ENCODE data around the gene TMEM31.

TMEM31 gene

DNA sequence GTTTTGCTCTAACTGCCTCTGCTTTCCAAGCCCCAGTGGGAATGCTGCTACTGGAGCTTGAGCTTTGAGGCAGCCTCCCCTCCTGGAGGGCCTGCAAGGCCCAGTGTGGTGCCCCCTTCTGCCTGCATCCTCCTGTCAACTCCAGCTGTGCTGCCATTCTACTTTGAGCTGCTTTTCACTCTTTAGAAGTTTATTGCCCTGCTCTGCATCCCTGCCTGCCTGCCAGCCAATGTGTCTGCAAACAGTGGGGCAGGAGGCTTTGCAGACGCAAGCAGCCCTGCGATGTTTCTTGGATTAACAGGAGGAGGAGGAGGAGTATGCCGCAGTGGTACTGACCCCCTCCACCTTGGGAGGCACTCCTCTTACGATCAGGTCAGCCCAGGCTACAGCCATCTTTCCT, 16.4 kb downstream of the TMEM31 start:
- Histone ChIP-seq H3K27ac (ENCODE audit: low read length) (no peak overlapping the region), H3K4me3 (ENCODE audit: low read length in 2 of 2) (no peak overlapping the region), H3K36me3 (ENCODE audit: control insufficient read depth in 2 of 2, insufficient read depth in 2 of 2, low read length in 2 of 2) (no peaks in the 10 kb centered on the region), H3K9me3 (ENCODE audit: control insufficient read depth in 2 of 2, low read length in 2 of 2) (no peaks in the 10 kb centered on the region), H3K27me3 (ENCODE audit: control insufficient read depth in 1 of 2, insufficient read depth in 2 of 2, low read length in 2 of 2) (peaks cover 0 to 41% of the 10 kb centered on the region in 2 donors), H3K9ac (ENCODE audit: low read length in 2 of 2) (no peak overlapping the region), H3K4me1 (ENCODE audit: control insufficient read depth, insufficient read depth, low read length) (no peaks in the 10 kb centered on the region)

DNA sequence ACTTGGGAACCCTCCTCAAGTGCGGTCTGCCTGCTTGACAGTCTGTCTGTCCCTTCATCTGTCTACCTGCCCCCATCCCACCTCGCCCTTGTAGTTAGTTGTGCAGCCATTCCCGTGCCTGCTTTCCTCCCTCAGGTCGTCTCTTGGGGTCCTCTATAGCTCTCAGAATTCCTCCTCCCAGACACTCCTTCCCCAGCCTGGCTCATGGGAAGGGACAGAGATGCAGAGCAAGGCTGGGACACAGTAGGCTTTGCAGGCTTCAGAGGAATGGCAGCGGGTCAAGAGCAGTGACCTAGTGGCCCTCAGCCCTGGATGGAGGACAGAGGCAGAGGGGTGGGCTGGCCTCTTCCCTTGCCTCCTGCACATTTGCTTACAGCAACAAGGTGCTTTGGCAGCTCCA, 18.3 kb downstream of the TMEM31 start:
- Histone ChIP-seq H3K27ac (ENCODE audit: low read length) (no peak overlapping the region), H3K9ac (ENCODE audit: low read length in 2 of 2) (no peak overlapping the region), H3K36me3 (ENCODE audit: control insufficient read depth in 2 of 2, insufficient read depth in 2 of 2, low read length in 2 of 2) (no peaks in the 10 kb centered on the region), H3K4me1 (ENCODE audit: control insufficient read depth, insufficient read depth, low read length) (no peaks in the 10 kb centered on the region), H3K27me3 (ENCODE audit: control insufficient read depth in 1 of 2, insufficient read depth in 2 of 2, low read length in 2 of 2) (peaks cover 0 to 39% of the 10 kb centered on the region in 2 donors), H3K9me3 (ENCODE audit: control insufficient read depth in 2 of 2, low read length in 2 of 2) (no peaks in the 10 kb centered on the region), H3K4me3 (ENCODE audit: low read length in 2 of 2) (no peak overlapping the region)

DNA sequence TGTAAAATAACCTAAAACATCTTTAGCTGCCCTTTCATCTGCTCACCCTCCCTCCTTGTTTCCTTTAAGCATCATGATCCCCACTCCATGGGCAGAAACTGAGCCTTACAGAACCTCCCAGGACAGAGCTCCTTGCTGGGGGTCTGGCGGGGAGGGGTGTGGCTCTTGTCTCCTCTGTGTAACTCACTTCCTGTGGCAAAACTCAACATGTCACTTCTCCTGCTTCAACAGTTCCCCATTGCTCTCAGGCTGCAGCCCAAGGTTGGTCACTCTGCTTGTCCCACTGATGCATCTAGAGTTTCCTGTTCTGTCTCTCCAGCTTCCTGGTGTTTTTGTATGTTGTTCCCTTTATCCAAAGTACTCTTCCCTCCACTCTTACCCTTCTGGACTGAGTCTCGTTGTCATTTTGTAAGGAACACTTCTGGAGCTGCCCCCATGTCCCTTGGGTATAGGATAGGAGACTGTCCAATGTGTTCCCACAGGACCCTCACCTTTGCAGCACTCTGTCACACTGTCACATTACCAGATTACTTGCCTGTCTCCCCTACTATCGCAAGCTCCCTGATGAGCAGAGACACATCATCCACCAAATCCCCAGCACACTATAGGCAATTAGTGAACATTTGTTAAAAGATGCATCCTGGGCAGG, 19.6 kb downstream of the TMEM31 start:
- no peaks in the 10 kb centered on the region for H3K4me1 ChIP-seq (ENCODE audit: control insufficient read depth, insufficient read depth, low read length)
- H3K27me3 ChIP-seq (ENCODE audit: control insufficient read depth in 1 of 2, insufficient read depth in 2 of 2, low read length in 2 of 2) = peaks cover 0 to 34% of the 10 kb centered on the region in 2 donors
- H3K36me3 ChIP-seq (ENCODE audit: control insufficient read depth in 2 of 2, insufficient read depth in 2 of 2, low read length in 2 of 2) = no peaks in the 10 kb centered on the region
- H3K9ac ChIP-seq (ENCODE audit: low read length in 2 of 2) = no peak overlapping the region
- no peak overlapping the region for H3K4me3 ChIP-seq (ENCODE audit: low read length in 2 of 2)
- no peak overlapping the region for H3K27ac ChIP-seq (ENCODE audit: low read length)
- no peaks in the 10 kb centered on the region for H3K9me3 ChIP-seq (ENCODE audit: control insufficient read depth in 2 of 2, low read length in 2 of 2)

DNA sequence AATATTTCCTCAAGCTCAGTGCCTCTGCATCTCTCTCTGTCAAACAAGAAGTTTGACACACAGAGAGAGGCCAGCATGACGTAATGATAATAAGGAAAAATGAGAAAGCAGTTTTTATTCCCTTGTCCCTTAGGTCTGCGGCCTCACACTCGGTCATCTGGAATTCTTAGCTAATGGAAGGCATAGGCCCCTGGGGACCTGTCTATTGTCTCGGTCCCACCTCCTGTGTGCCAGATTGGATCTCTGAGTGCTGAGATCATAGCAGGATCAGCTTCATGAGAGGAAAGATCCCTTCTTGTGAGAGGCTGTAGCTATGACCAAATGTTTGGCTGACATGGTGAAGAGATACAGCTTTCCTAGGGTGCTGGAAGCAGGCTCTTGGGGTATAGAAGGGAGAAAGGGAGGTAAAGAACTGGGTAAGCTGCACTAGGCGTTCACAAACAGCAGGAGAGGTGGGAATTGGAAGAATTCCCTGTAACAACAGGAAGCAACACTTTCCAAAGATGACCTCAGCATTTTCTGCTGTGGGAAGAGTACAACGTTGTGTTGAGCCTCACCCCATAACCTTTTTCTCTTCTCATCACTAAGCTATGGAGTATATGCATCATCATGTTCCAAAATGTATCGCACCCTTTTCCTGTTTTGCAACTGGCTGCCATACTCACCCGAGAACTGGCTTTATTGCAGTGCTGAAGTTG, 20.2 kb downstream of the TMEM31 start:
- H3K27ac ChIP-seq (ENCODE audit: low read length) = no peak overlapping the region
- peaks cover 0 to 32% of the 10 kb centered on the region in 2 donors for H3K27me3 ChIP-seq (ENCODE audit: control insufficient read depth in 1 of 2, insufficient read depth in 2 of 2, low read length in 2 of 2)
- no peak overlapping the region for H3K4me3 ChIP-seq (ENCODE audit: low read length in 2 of 2)
- H3K36me3 ChIP-seq (ENCODE audit: control insufficient read depth in 2 of 2, insufficient read depth in 2 of 2, low read length in 2 of 2) = no peaks in the 10 kb centered on the region
- no peaks in the 10 kb centered on the region for H3K9me3 ChIP-seq (ENCODE audit: control insufficient read depth in 2 of 2, low read length in 2 of 2)
- no peaks in the 10 kb centered on the region for H3K4me1 ChIP-seq (ENCODE audit: control insufficient read depth, insufficient read depth, low read length)
- no peak overlapping the region for H3K9ac ChIP-seq (ENCODE audit: low read length in 2 of 2)

DNA sequence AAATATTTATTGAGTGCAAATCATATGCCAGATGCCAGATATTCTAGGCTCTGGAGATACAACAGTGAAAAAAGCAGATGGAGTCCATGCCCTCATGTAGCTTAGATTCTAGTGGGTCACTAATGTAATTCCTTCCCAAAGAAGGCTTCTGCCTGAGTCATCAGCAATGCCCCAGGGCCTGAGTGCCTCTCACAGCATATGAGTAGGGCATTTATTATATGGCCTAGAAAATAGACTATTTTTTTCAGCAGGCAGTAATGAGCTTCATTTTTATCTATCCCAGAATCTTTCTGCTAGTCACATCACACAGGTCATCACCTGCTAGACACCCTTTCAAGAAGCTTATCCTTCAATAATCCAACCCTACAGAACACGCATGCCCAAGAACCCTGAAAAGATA, 22.3 kb downstream of the TMEM31 start:
- H3K9me3 ChIP-seq (ENCODE audit: control insufficient read depth in 2 of 2, low read length in 2 of 2) = no peaks in the 10 kb centered on the region

DNA sequence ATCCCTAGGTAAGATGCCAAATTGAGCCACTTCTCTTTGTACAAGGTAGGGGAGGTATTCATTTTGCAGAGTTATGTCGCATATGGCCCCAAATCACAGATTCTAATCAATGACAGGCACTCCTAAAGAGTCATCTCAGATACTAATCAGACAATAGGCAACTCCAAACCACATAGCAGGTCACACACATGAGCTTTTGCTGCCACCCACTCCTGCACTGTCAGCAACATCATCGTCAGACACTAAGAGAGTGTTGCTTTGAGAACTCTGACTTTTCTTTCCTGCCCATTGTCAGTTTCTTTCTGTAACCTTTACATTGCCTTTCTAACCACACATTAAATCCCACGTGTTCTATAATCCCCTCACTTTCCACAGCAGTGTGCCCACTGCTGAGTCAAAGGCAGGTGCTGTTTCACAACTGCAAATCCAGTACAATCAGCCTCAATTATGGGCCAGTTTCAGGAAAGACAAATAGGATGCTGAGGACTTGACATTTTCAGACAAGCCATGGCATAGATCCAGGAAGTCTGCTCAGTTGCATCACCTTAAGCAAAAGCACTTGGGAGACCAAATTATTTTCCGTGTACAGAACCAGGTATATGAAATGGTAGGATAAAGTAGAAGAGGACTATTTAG, 23.5 kb downstream of the TMEM31 start:
- H3K4me3 ChIP-seq (ENCODE audit: low read length in 2 of 2) = no peak overlapping the region
- no peaks in the 10 kb centered on the region for H3K4me1 ChIP-seq (ENCODE audit: control insufficient read depth, insufficient read depth, low read length)
- H3K9ac ChIP-seq (ENCODE audit: low read length in 2 of 2) = no peak overlapping the region
- H3K27ac ChIP-seq (ENCODE audit: low read length) = no peak overlapping the region
- no peaks in the 10 kb centered on the region for H3K9me3 ChIP-seq (ENCODE audit: control insufficient read depth in 2 of 2, low read length in 2 of 2)
- peaks cover 0 to 16% of the 10 kb centered on the region in 2 donors for H3K27me3 ChIP-seq (ENCODE audit: control insufficient read depth in 1 of 2, insufficient read depth in 2 of 2, low read length in 2 of 2)
- no peaks in the 10 kb centered on the region for H3K36me3 ChIP-seq (ENCODE audit: control insufficient read depth in 2 of 2, insufficient read depth in 2 of 2, low read length in 2 of 2)

More for the DNA sequence above, 22.3 kb downstream of the TMEM31 start:
- H3K36me3 ChIP-seq (ENCODE audit: control insufficient read depth in 2 of 2, insufficient read depth in 2 of 2, low read length in 2 of 2) = no peaks in the 10 kb centered on the region
- no peak overlapping the region for H3K4me3 ChIP-seq (ENCODE audit: low read length in 2 of 2)
- H3K4me1 ChIP-seq (ENCODE audit: control insufficient read depth, insufficient read depth, low read length) = no peaks in the 10 kb centered on the region
- peaks cover 0 to 20% of the 10 kb centered on the region in 2 donors for H3K27me3 ChIP-seq (ENCODE audit: control insufficient read depth in 1 of 2, insufficient read depth in 2 of 2, low read length in 2 of 2)
- no peak overlapping the region for H3K9ac ChIP-seq (ENCODE audit: low read length in 2 of 2)
- H3K27ac ChIP-seq (ENCODE audit: low read length) = no peak overlapping the region

DNA sequence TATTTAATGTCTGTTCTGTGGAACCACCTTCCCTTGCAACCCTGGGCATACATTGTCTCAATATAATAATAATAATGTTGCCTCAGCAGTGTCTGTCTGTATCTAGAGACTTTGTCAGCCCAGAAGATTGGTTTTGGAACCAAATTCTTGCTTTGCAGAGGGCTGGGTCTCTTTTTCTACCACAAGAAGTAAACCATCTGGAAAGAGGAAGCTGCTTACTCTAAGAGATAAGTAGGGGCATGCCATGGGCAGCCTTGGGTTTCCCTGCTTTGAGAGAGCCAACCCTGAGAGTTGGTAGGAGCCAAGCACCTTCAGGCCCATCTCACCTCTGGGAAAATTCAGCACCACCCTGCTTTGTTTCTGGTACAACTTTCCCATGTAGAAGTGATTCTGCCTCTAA, 27.0 kb downstream of the TMEM31 start:
- Histone ChIP-seq H3K4me3 (ENCODE audit: low read length in 2 of 2) (no peak overlapping the region), H3K27me3 (ENCODE audit: control insufficient read depth in 1 of 2, insufficient read depth in 2 of 2, low read length in 2 of 2) (peaks cover 0 to 4% of the 10 kb centered on the region in 2 donors), H3K9ac (ENCODE audit: low read length in 2 of 2) (no peak overlapping the region), H3K9me3 (ENCODE audit: control insufficient read depth in 2 of 2, low read length in 2 of 2) (no peaks in the 10 kb centered on the region), H3K4me1 (ENCODE audit: control insufficient read depth, insufficient read depth, low read length) (no peaks in the 10 kb centered on the region), H3K36me3 (ENCODE audit: control insufficient read depth in 2 of 2, insufficient read depth in 2 of 2, low read length in 2 of 2) (no peaks in the 10 kb centered on the region), H3K27ac (ENCODE audit: low read length) (no peak overlapping the region)

DNA sequence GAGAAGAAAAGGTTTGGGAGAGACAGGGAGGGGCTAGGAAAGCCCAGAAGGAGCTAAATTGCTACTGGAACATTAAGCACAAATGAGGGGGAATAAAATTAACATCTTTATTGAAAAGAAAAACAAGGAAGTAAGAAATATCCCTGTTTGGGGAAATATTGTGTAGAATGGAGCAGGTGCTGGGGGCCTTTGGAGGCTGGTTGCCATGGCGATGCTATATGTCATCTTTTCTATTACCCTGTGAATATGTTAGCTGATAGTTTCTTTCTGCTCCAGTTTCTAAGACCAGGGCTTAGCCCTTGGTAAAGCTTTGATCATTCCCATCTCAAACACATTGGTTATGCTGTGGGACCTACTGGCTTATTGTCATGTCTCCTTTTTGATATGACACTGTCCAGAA, 28.7 kb downstream of the TMEM31 start:
- Histone ChIP-seq H3K27ac (ENCODE audit: low read length) (no peak overlapping the region), H3K9ac (ENCODE audit: low read length in 2 of 2) (no peak overlapping the region), H3K36me3 (ENCODE audit: control insufficient read depth in 2 of 2, insufficient read depth in 2 of 2, low read length in 2 of 2) (no peaks in the 10 kb centered on the region), H3K4me3 (ENCODE audit: low read length in 2 of 2) (no peak overlapping the region), H3K4me1 (ENCODE audit: control insufficient read depth, insufficient read depth, low read length) (no peaks in the 10 kb centered on the region), H3K27me3 (ENCODE audit: control insufficient read depth in 1 of 2, insufficient read depth in 2 of 2, low read length in 2 of 2) (peaks cover 0 to 3% of the 10 kb centered on the region in 2 donors), H3K9me3 (ENCODE audit: control insufficient read depth in 2 of 2, low read length in 2 of 2) (no peaks in the 10 kb centered on the region)

DNA sequence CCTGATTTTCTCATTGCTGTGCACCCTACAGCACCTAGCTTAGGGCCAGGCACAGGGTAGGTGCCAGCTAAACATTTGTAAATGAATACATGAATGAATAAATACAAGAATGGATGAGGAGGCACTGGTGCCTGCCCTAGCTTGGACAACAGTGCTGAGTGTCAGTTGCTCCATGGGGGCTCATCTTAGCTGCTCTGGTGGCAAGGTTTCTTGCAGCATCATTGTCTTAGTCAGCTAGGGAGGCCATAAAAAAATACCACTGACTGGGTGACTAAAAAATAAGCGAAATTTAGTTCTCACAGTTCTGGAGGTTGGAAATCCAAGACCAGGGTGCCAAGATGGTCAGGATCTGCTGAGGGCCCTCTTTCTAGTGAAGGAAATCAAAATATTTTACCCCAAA, 31.2 kb downstream of the TMEM31 start:
- peaks cover 0 to 3% of the 10 kb centered on the region in 2 donors for H3K27me3 ChIP-seq (ENCODE audit: control insufficient read depth in 1 of 2, insufficient read depth in 2 of 2, low read length in 2 of 2)
- H3K36me3 ChIP-seq (ENCODE audit: control insufficient read depth in 2 of 2, insufficient read depth in 2 of 2, low read length in 2 of 2) = no peaks in the 10 kb centered on the region
- H3K9me3 ChIP-seq (ENCODE audit: control insufficient read depth in 2 of 2, low read length in 2 of 2) = no peaks in the 10 kb centered on the region
- no peaks in the 10 kb centered on the region for H3K4me1 ChIP-seq (ENCODE audit: control insufficient read depth, insufficient read depth, low read length)
- H3K27ac ChIP-seq (ENCODE audit: low read length) = no peak overlapping the region
- no peak overlapping the region for H3K9ac ChIP-seq (ENCODE audit: low read length in 2 of 2)
- no peak overlapping the region for H3K4me3 ChIP-seq (ENCODE audit: low read length in 2 of 2)

DNA sequence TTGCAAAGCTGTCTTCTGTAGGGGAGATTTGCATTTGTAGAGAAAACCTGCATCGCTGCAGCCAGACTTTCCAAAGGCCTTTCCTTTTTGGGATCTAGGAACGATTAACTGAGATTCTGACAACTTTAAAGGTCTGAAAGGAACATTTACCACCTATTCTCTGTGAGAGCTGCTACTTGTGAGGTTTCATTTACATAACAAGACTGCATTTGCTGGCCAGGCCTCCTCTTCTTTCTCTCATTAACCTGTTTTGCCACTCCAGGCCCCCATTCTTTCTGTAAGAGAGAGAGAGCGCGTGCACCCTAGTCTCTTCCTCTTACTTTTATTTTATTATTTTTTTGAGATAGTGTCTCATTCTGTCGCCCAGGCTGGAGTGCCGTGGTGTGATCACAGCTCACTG, 31.6 kb downstream of the TMEM31 start:
- no peaks in the 10 kb centered on the region for H3K36me3 ChIP-seq (ENCODE audit: control insufficient read depth in 2 of 2, insufficient read depth in 2 of 2, low read length in 2 of 2)
- H3K4me3 ChIP-seq (ENCODE audit: low read length in 2 of 2) = no peak overlapping the region
- no peaks in the 10 kb centered on the region for H3K9me3 ChIP-seq (ENCODE audit: control insufficient read depth in 2 of 2, low read length in 2 of 2)
- no peak overlapping the region for H3K9ac ChIP-seq (ENCODE audit: low read length in 2 of 2)
- no peaks in the 10 kb centered on the region for H3K4me1 ChIP-seq (ENCODE audit: control insufficient read depth, insufficient read depth, low read length)
- H3K27ac ChIP-seq (ENCODE audit: low read length) = no peak overlapping the region
- H3K27me3 ChIP-seq (ENCODE audit: control insufficient read depth in 1 of 2, insufficient read depth in 2 of 2, low read length in 2 of 2) = peaks cover 0 to 3% of the 10 kb centered on the region in 2 donors

DNA sequence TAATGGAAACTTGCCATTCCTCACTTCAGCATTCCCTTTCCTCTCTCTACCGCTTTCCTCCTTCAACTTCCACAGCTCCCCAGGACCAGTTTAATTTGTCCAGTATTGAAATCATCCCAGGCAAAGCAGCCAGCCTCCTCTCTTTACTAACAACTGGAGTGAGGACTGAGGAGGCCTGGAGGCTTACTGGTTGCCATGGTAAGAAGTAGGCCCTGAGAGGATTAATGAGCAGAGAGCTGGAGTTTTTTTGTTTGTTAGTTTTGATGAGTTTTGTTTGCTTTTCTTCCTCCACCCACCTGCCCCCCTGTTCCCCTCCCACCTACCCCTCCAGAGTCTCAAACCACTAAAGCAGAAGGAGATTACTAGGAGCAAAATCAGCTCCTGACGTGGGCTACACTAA, 36.5 kb downstream of the TMEM31 start:
- Histone ChIP-seq H3K36me3 (ENCODE audit: control insufficient read depth in 2 of 2, insufficient read depth in 2 of 2, low read length in 2 of 2) (no peaks in the 10 kb centered on the region), H3K27me3 (ENCODE audit: control insufficient read depth in 1 of 2, insufficient read depth in 2 of 2, low read length in 2 of 2) (peaks cover 0 to 5% of the 10 kb centered on the region in 2 donors), H3K4me3 (ENCODE audit: low read length in 2 of 2) (no peak overlapping the region), H3K27ac (ENCODE audit: low read length) (no peak overlapping the region), H3K9me3 (ENCODE audit: control insufficient read depth in 2 of 2, low read length in 2 of 2) (no peaks in the 10 kb centered on the region), H3K9ac (ENCODE audit: low read length in 2 of 2) (no peak overlapping the region), H3K4me1 (ENCODE audit: control insufficient read depth, insufficient read depth, low read length) (no peaks in the 10 kb centered on the region)

Data from stomach smooth muscle (tissue), 2 donors.